Measurements from ENCODE around the gene RENBP.
A peak's percentile ranks its signal among the peaks of the same experiment; 100 is the strongest.

Gene RENBP

DNA sequence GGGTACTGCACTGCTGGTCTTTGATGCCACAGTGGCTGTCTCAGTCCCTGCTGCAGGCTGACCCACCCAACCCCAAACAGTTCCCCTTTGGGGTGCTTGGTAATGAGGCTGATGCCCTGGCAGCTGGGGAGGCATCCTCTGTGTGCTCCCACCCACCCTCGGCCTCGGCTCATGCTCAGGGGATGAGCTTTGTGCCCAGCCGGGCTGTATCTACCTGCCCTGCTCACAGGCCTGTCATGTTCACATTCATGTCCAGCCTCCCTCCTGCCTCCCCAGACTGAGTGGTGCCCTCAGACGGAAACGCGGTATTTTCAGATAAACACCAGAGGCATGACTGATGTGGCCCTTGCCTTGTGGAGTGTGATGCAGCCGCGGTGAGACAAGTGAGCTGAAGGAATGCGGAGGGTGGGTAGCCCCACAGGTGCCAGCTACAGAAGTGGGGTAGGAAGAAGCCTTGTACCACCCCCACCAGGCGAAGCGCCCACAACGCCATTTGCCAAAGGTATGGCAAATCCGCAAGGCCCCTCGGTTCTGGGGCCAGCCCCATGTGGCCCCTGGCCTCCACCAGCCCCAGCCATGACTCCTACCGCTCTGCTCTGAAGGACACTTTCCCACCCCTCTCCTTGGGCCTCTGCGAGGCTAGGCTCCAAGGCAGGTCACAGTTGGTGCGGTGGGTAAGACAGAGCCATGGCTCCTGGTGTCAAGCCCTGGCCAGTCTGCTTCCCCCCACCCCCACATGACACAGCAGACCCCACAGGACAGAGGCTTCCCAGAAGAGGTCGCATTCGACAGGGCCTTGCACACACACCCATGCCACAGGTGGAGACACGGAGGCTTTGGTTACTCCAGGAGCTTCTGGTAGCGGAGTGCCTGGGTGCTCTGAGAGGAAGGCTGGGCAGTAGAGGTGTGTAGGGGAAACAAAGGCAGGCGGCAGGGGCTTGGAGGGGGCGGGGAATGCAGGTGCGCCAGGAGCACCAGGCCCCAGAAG, 1.8 kb upstream of the RENBP start (continued):
- TF ChIP-seq ZNF560 (tag by site-specific recombination; IDR thresholded peaks at IDR 0.05; ENCODE audit: borderline replicate concordance), result no peak
- TF ChIP-seq ZNF121 (tag by site-specific recombination; IDR thresholded peaks at IDR 0.05), result no peak
- no peak for TF ChIP-seq ZNF404 (tag by site-specific recombination; IDR thresholded peaks at IDR 0.05)
- TF ChIP-seq, protein P1, sequence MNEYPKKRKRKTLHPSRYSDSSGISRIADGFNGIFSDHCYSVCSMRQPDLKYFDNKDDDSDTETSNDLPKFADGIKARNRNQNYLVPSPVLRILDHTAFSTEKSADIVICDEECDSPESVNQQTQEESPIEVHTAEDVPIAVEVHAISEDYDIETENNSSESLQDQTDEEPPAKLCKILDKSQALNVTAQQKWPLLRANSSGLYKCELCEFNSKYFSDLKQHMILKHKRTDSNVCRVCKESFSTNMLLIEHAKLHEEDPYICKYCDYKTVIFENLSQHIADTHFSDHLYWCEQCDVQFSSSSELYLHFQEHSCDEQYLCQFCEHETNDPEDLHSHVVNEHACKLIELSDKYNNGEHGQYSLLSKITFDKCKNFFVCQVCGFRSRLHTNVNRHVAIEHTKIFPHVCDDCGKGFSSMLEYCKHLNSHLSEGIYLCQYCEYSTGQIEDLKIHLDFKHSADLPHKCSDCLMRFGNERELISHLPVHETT (tag by site-specific recombination; IDR thresholded peaks at IDR 0.05), result no peak
- TF ChIP-seq ZNF549 (tag by site-specific recombination; IDR thresholded peaks at IDR 0.05), result no peak
- TF ChIP-seq, protein P2, sequence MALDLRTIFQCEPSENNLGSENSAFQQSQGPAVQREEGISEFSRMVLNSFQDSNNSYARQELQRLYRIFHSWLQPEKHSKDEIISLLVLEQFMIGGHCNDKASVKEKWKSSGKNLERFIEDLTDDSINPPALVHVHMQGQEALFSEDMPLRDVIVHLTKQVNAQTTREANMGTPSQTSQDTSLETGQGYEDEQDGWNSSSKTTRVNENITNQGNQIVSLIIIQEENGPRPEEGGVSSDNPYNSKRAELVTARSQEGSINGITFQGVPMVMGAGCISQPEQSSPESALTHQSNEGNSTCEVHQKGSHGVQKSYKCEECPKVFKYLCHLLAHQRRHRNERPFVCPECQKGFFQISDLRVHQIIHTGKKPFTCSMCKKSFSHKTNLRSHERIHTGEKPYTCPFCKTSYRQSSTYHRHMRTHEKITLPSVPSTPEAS (tag by site-specific recombination; IDR thresholded peaks at IDR 0.05), result no peak
- no peak for TF ChIP-seq ZNF138 (tag by site-specific recombination; IDR thresholded peaks at IDR 0.05; ENCODE audit: borderline replicate concordance)

DNA sequence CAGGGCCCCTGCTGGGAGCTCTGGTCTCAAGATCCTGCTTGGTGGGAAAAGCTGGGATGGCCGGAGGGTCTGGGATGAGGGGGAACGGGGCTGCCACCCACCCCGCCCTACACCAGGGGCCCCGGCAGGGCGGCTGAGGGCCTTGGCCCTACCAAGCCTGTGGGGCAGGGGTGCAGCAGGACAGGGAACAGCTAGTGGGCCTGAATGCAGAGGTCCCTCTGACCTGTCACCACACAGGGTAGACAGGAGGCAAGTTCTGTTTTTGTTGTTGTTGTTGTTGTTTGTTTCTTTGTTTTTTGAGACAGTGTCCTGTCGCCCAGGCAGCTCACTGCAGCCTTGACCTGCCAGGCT, 332 bp upstream of the RENBP start:
- no peak overlapping the region for H3K4me3 ChIP-seq (ENCODE audit: low read depth, low read length)
- peaks cover 10 to 24% of the 10 kb centered on the region in 2 experiments; a peak in 1 of 3 replicates for H3K36me3 ChIP-seq (ENCODE audit: control insufficient read depth in 2 of 2, insufficient read depth in 1 of 2, low read length in 2 of 2)
- no peak overlapping the region for H3K27ac ChIP-seq (ENCODE audit: extremely low read depth, low read depth, low read length)
- CTCF ChIA-PET, result interaction anchor here (0.6 to 10.9 kb wide), 10 partner anchors 8 to 589 kb away, joined by 3 to 267 read pairs (median 5); partner anchors contain the start of genes ARHGAP4, DNASE1L1, HCFC1 and NAA10
- H3K4me1 ChIP-seq (ENCODE audit: control insufficient read depth, insufficient read depth, low read length), result no peaks in the 10 kb centered on the region; the same call in 1 of the 2 replicates
- POLR2A ChIA-PET, result interaction anchor here (1.2 to 3.0 kb wide), 6 partner anchors 7 to 181 kb away, joined by 3 to 21 read pairs (median 5); partner anchors contain the start of genes HCFC1, NAA10 and PLXNB3
- H3K9me3 ChIP-seq (ENCODE audit: control insufficient read depth, insufficient read depth, low read depth, low read length), result no peaks in the 10 kb centered on the region
- TF ChIP-seq KLF1 (tag by site-specific recombination; IDR thresholded peaks at IDR 0.05) (peak; percentile 21; the same call in 1 of the 2 replicates), SALL2 (tag by site-specific recombination; IDR thresholded peaks at IDR 0.05; ENCODE audit: borderline replicate concordance) (no peak), ZNF146 (tag by site-specific recombination; IDR thresholded peaks at IDR 0.05) (peak; percentile 33; the same call in 1 of the 2 replicates), ZNF274 (IDR thresholded peaks at IDR 0.05; ENCODE audit: low read length) (no peak), ZNF274 (tag by site-specific recombination; IDR thresholded peaks at IDR 0.05; ENCODE audit: borderline replicate concordance) (no peak), ZBTB1 (tag by site-specific recombination; IDR thresholded peaks at IDR 0.05) (no peak), ZFHX2 (tag by site-specific recombination; conservative IDR thresholded peaks at IDR 0.05) (peak; percentile 23; the same call in 1 of the 2 replicates), ZNF341 (tag by site-specific recombination; IDR thresholded peaks at IDR 0.05; ENCODE audit: low read depth) (peak; percentile 41; the same call in 1 of the 2 replicates), PRDM10 (tag by site-specific recombination; IDR thresholded peaks at IDR 0.05) (peak; percentile 92)
